Measurements from ENCODE around the gene PALD1. TPM values are rescaled to one million over a fixed set of nuclear protein-coding genes. Genes with fewer than 3 reads are reported as not detected.

PALD1 gene
- polyA plus RNA-seq, 2 donors = 2.1 to 3.4 TPM

- Histone ChIP-seq H3K4me1 (ENCODE audit: control insufficient read depth in 2 of 2, insufficient read depth in 2 of 2, low read length in 1 of 2) (peaks cover 0 to 3% of the 10 kb centered on the region in 2 donors), H3K27me3 (ENCODE audit: control insufficient read depth in 1 of 2, insufficient read depth in 2 of 2, low read length in 2 of 2) (no peaks in the 10 kb centered on the region), H3K36me3 (ENCODE audit: control insufficient read depth in 2 of 2, insufficient read depth in 2 of 2, low read length in 1 of 2) (no peaks in the 10 kb centered on the region), H3K4me3 (ENCODE audit: low read depth in 1 of 2, low read length in 2 of 2) (no peak overlapping the region), H3K9me3 (ENCODE audit: control insufficient read depth in 2 of 2, insufficient read depth in 1 of 2, low read depth in 1 of 2, low read length in 1 of 2) (peaks cover 0 to 3% of the 10 kb centered on the region in 2 donors), H3K27ac (ENCODE audit: low read depth in 2 of 2, low read length in 1 of 2) (no peak overlapping the region)
- WGBS, 2 donors = 61 to 73% methylated on average over 9 of the region's 9 CpGs
Observed at GRCh38 chr10:70493660-70494234, 15.2 kb downstream of the PALD1 start.

GRCh38 chr10:70494536-70494935 is 16.0 kb downstream of the PALD1 start:
- peaks cover 0 to 3% of the 10 kb centered on the region in 2 donors for H3K4me1 ChIP-seq (ENCODE audit: control insufficient read depth in 2 of 2, insufficient read depth in 2 of 2, low read length in 1 of 2)
- H3K27ac ChIP-seq (ENCODE audit: low read depth in 2 of 2, low read length in 1 of 2) = peak overlapping the region in 1 of 2 donors; percentile 24
- no peaks in the 10 kb centered on the region for H3K27me3 ChIP-seq (ENCODE audit: control insufficient read depth in 1 of 2, insufficient read depth in 2 of 2, low read length in 2 of 2)
- no peak overlapping the region for H3K4me3 ChIP-seq (ENCODE audit: low read depth in 1 of 2, low read length in 2 of 2)
- 48 to 52% methylated on average over 8 of the region's 8 CpGs for whole genome bisulfite sequencing, 2 donors
- no peaks in the 10 kb centered on the region for H3K36me3 ChIP-seq (ENCODE audit: control insufficient read depth in 2 of 2, insufficient read depth in 2 of 2, low read length in 1 of 2)
- peaks cover 0 to 3% of the 10 kb centered on the region in 2 donors for H3K9me3 ChIP-seq (ENCODE audit: control insufficient read depth in 2 of 2, insufficient read depth in 1 of 2, low read depth in 1 of 2, low read length in 1 of 2)

GRCh38 chr10:70494966-70495365 is 16.4 kb downstream of the PALD1 start:
- whole genome bisulfite sequencing, 2 donors = 75 to 78% methylated on average over 13 of the region's 13 CpGs
- Histone ChIP-seq H3K27ac (ENCODE audit: low read depth in 2 of 2, low read length in 1 of 2) (no peak overlapping the region), H3K4me1 (ENCODE audit: control insufficient read depth in 2 of 2, insufficient read depth in 2 of 2, low read length in 1 of 2) (peaks cover 0 to 3% of the 10 kb centered on the region in 2 donors), H3K4me3 (ENCODE audit: low read depth in 1 of 2, low read length in 2 of 2) (no peak overlapping the region), H3K27me3 (ENCODE audit: control insufficient read depth in 1 of 2, insufficient read depth in 2 of 2, low read length in 2 of 2) (no peaks in the 10 kb centered on the region), H3K9me3 (ENCODE audit: control insufficient read depth in 2 of 2, insufficient read depth in 1 of 2, low read depth in 1 of 2, low read length in 1 of 2) (peaks cover 0 to 3% of the 10 kb centered on the region in 2 donors), H3K36me3 (ENCODE audit: control insufficient read depth in 2 of 2, insufficient read depth in 2 of 2, low read length in 1 of 2) (no peaks in the 10 kb centered on the region)

- Histone ChIP-seq H3K9me3 (ENCODE audit: control insufficient read depth in 2 of 2, insufficient read depth in 1 of 2, low read depth in 1 of 2, low read length in 1 of 2) (peaks cover 0 to 3% of the 10 kb centered on the region in 2 donors), H3K4me1 (ENCODE audit: control insufficient read depth in 2 of 2, insufficient read depth in 2 of 2, low read length in 1 of 2) (peaks cover 0 to 3% of the 10 kb centered on the region in 2 donors), H3K27ac (ENCODE audit: low read depth in 2 of 2, low read length in 1 of 2) (no peak overlapping the region), H3K36me3 (ENCODE audit: control insufficient read depth in 2 of 2, insufficient read depth in 2 of 2, low read length in 1 of 2) (no peaks in the 10 kb centered on the region), H3K27me3 (ENCODE audit: control insufficient read depth in 1 of 2, insufficient read depth in 2 of 2, low read length in 2 of 2) (no peaks in the 10 kb centered on the region), H3K4me3 (ENCODE audit: low read depth in 1 of 2, low read length in 2 of 2) (no peak overlapping the region)
- 87 to 93% methylated on average over 4 of the region's 4 CpGs for WGBS, 2 donors
Observed at GRCh38 chr10:70495691-70496261, 17.2 kb downstream of the PALD1 start.

GRCh38 chr10:70496341-70497119 is 18.0 kb downstream of the PALD1 start:
- no peak overlapping the region for H3K27ac ChIP-seq (ENCODE audit: low read depth in 2 of 2, low read length in 1 of 2)
- 82 to 87% methylated on average over 13 of the region's 13 CpGs for WGBS, 2 donors

GRCh38 chr10:70497120-70497545 is 18.6 kb downstream of the PALD1 start:
- Histone ChIP-seq H3K27ac (ENCODE audit: low read depth in 2 of 2, low read length in 1 of 2) (no peak overlapping the region), H3K9me3 (ENCODE audit: control insufficient read depth in 2 of 2, insufficient read depth in 1 of 2, low read depth in 1 of 2, low read length in 1 of 2) (peaks cover 0 to 3% of the 10 kb centered on the region in 2 donors), H3K27me3 (ENCODE audit: control insufficient read depth in 1 of 2, insufficient read depth in 2 of 2, low read length in 2 of 2) (no peaks in the 10 kb centered on the region), H3K4me1 (ENCODE audit: control insufficient read depth in 2 of 2, insufficient read depth in 2 of 2, low read length in 1 of 2) (peaks cover 2 to 3% of the 10 kb centered on the region in 2 donors), H3K4me3 (ENCODE audit: low read depth in 1 of 2, low read length in 2 of 2) (no peak overlapping the region), H3K36me3 (ENCODE audit: control insufficient read depth in 2 of 2, insufficient read depth in 2 of 2, low read length in 1 of 2) (no peaks in the 10 kb centered on the region)
- 91% methylated on average over 13 of the region's 13 CpGs for WGBS, 2 donors

More at GRCh38 chr10:70496341-70497119, 18.0 kb downstream of the PALD1 start:
- Histone ChIP-seq H3K36me3 (ENCODE audit: control insufficient read depth in 2 of 2, insufficient read depth in 2 of 2, low read length in 1 of 2) (no peaks in the 10 kb centered on the region), H3K4me1 (ENCODE audit: control insufficient read depth in 2 of 2, insufficient read depth in 2 of 2, low read length in 1 of 2) (peaks cover 2 to 3% of the 10 kb centered on the region in 2 donors), H3K4me3 (ENCODE audit: low read depth in 1 of 2, low read length in 2 of 2) (no peak overlapping the region), H3K27me3 (ENCODE audit: control insufficient read depth in 1 of 2, insufficient read depth in 2 of 2, low read length in 2 of 2) (no peaks in the 10 kb centered on the region), H3K9me3 (ENCODE audit: control insufficient read depth in 2 of 2, insufficient read depth in 1 of 2, low read depth in 1 of 2, low read length in 1 of 2) (peaks cover 0 to 3% of the 10 kb centered on the region in 2 donors)

GRCh38 chr10:70498970-70499835 is 20.6 kb downstream of the PALD1 start:
- WGBS, 2 donors = 48 to 57% methylated on average over 10 of the region's 10 CpGs
- Histone ChIP-seq H3K27ac (ENCODE audit: low read depth in 2 of 2, low read length in 1 of 2) (peak overlapping the region; percentile 7 to 41), H3K4me1 (ENCODE audit: control insufficient read depth in 2 of 2, insufficient read depth in 2 of 2, low read length in 1 of 2) (peaks cover 2 to 3% of the 10 kb centered on the region in 2 donors), H3K27me3 (ENCODE audit: control insufficient read depth in 1 of 2, insufficient read depth in 2 of 2, low read length in 2 of 2) (no peaks in the 10 kb centered on the region), H3K36me3 (ENCODE audit: control insufficient read depth in 2 of 2, insufficient read depth in 2 of 2, low read length in 1 of 2) (no peaks in the 10 kb centered on the region), H3K9me3 (ENCODE audit: control insufficient read depth in 2 of 2, insufficient read depth in 1 of 2, low read depth in 1 of 2, low read length in 1 of 2) (peaks cover 0 to 3% of the 10 kb centered on the region in 2 donors), H3K4me3 (ENCODE audit: low read depth in 1 of 2, low read length in 2 of 2) (no peak overlapping the region)

- H3K36me3 ChIP-seq (ENCODE audit: control insufficient read depth in 2 of 2, insufficient read depth in 2 of 2, low read length in 1 of 2) = no peaks in the 10 kb centered on the region
- peaks cover 2 to 3% of the 10 kb centered on the region in 2 donors for H3K4me1 ChIP-seq (ENCODE audit: control insufficient read depth in 2 of 2, insufficient read depth in 2 of 2, low read length in 1 of 2)
- H3K27me3 ChIP-seq (ENCODE audit: control insufficient read depth in 1 of 2, insufficient read depth in 2 of 2, low read length in 2 of 2) = no peaks in the 10 kb centered on the region
- H3K27ac ChIP-seq (ENCODE audit: low read depth in 2 of 2, low read length in 1 of 2) = peak overlapping the region; percentile 27 to 41
- peaks cover 0 to 3% of the 10 kb centered on the region in 2 donors for H3K9me3 ChIP-seq (ENCODE audit: control insufficient read depth in 2 of 2, insufficient read depth in 1 of 2, low read depth in 1 of 2, low read length in 1 of 2)
- WGBS, 2 donors = 66 to 67% methylated on average over 4 of the region's 4 CpGs
- H3K4me3 ChIP-seq (ENCODE audit: low read depth in 1 of 2, low read length in 2 of 2) = no peak overlapping the region
Observed at GRCh38 chr10:70499836-70500167, 21.2 kb downstream of the PALD1 start.

GRCh38 chr10:70500368-70500767 is 21.8 kb downstream of the PALD1 start:
- H3K36me3 ChIP-seq (ENCODE audit: control insufficient read depth in 2 of 2, insufficient read depth in 2 of 2, low read length in 1 of 2) = no peaks in the 10 kb centered on the region
- WGBS, 2 donors = 74 to 79% methylated on average over 9 of the region's 9 CpGs
- peak overlapping the region in 1 of 2 donors; percentile 27 for H3K27ac ChIP-seq (ENCODE audit: low read depth in 2 of 2, low read length in 1 of 2)

More at GRCh38 chr10:70500368-70500767, 21.8 kb downstream of the PALD1 start:
- Histone ChIP-seq H3K27me3 (ENCODE audit: control insufficient read depth in 1 of 2, insufficient read depth in 2 of 2, low read length in 2 of 2) (no peaks in the 10 kb centered on the region), H3K4me1 (ENCODE audit: control insufficient read depth in 2 of 2, insufficient read depth in 2 of 2, low read length in 1 of 2) (peaks cover 0 to 2% of the 10 kb centered on the region in 2 donors), H3K4me3 (ENCODE audit: low read depth in 1 of 2, low read length in 2 of 2) (no peak overlapping the region), H3K9me3 (ENCODE audit: control insufficient read depth in 2 of 2, insufficient read depth in 1 of 2, low read depth in 1 of 2, low read length in 1 of 2) (peaks cover 0 to 3% of the 10 kb centered on the region in 2 donors)

Data from esophagus (tissue), 2 donors.